Naive thymus-derived CD4-positive, alpha-beta T cell (primary cell): Measurements from ENCODE around the gene ABCC3. TPM values are rescaled to one million over a fixed set of nuclear protein-coding genes. Genes with fewer than 3 reads are reported as not detected.

Source experiments
- ATAC-seq: fragments of 150-1000 bp; cut with Tn5 transposase; 2 replicates; pipeline ENCODE4 v1.10.0; 2021; ENCODE audit warnings: mild to moderate bottlenecking, moderate library complexity
- CTCF ChIA-PET: fragments of 350-600 bp; sonication (Branson Sonifier 250); formaldehyde crosslinking; loops from one replicate; lab custom pipeline; 2021; ENCODE audit warnings: antibody characterized with exemption; lab: Charles Lee
- POLR2A ChIA-PET: fragments of 350-600 bp; sonication (Branson Sonifier 250); formaldehyde crosslinking; loops from one replicate; lab custom pipeline; 2021; ENCODE audit warnings: antibody characterized with exemption, inconsistent platforms; lab: Charles Lee
- DNase-seq, 9 donors: peaks; one replicate each; pipeline versions ENCODE4 v3.0.0 to v3.0.0-alpha.2; 2020 to 2022; ENCODE audit warnings: mixed read lengths in 1 of 9
- H3K27ac ChIP-seq: one replicate; pipeline ENCODE4 v1.7.0; 2013; ENCODE audit warnings: mild to moderate bottlenecking, low read depth, low read length, moderate library complexity
- H3K27me3 ChIP-seq, 2 donors: one replicate each; pipeline ENCODE4 v1.7.0; 2013; ENCODE audit warnings: low read length in 2 of 2, mild to moderate bottlenecking in 2 of 2, moderate library complexity in 2 of 2; ENCODE audit not compliant: control insufficient read depth in 2 of 2, insufficient read depth in 2 of 2
- H3K36me3 ChIP-seq, 3 experiments: 1 replicate in 2 of 3; 2 replicates in 1 of 3; pipeline ENCODE4 v1.7.0; 2013; ENCODE audit warnings: low read length in 3 of 3, mild to moderate bottlenecking in 3 of 3, moderate library complexity in 1 of 3; ENCODE audit not compliant: insufficient read depth in 3 of 3, control insufficient read depth in 2 of 3
- H3K4me1 ChIP-seq, 2 donors: one replicate each; pipeline ENCODE4 v1.7.0; 2013; ENCODE audit warnings: low read length in 2 of 2, mild to moderate bottlenecking in 2 of 2, moderate library complexity in 1 of 2; ENCODE audit not compliant: control insufficient read depth in 2 of 2, insufficient read depth in 2 of 2
- H3K4me3 ChIP-seq: 2 replicates; pipeline ENCODE4 v1.7.0; 2013; ENCODE audit warnings: mild to moderate bottlenecking, low read length
- H3K9me3 ChIP-seq, 3 experiments: 1 replicate in 2 of 3; 2 replicates in 1 of 3; pipeline ENCODE4 v1.7.0; 2013; ENCODE audit warnings: low read length in 3 of 3; ENCODE audit not compliant: control insufficient read depth in 2 of 3
- H3K27ac Mint-ChIP-seq, 9 donors: one replicate each; pipeline ENCODE4 v1.8.0; 2020 to 2022; ENCODE audit warnings: mixed read lengths in 9 of 9, mild to moderate bottlenecking in 8 of 9, moderate library complexity in 5 of 9, inconsistent platforms in 2 of 9
- H3K27me3 Mint-ChIP-seq, 5 donors: one replicate each; pipeline ENCODE4 v1.8.0; 2021 to 2022; ENCODE audit warnings: mixed read lengths in 5 of 5, mild to moderate bottlenecking in 1 of 5
- H3K36me3 Mint-ChIP-seq, 5 donors: one replicate each; pipeline ENCODE4 v1.8.0; 2020 to 2022; ENCODE audit warnings: mixed read lengths in 5 of 5, mild to moderate bottlenecking in 3 of 5, inconsistent platforms in 1 of 5
- H3K4me1 Mint-ChIP-seq, 7 donors: one replicate each; pipeline ENCODE4 v1.8.0; 2020 to 2022; ENCODE audit warnings: mixed read lengths in 7 of 7, mild to moderate bottlenecking in 3 of 7, inconsistent platforms in 1 of 7
- H3K4me3 Mint-ChIP-seq, 10 donors: one replicate each; pipeline ENCODE4 v1.8.0; 2020 to 2022; ENCODE audit warnings: mild to moderate bottlenecking in 10 of 10, mixed read lengths in 10 of 10, moderate library complexity in 6 of 10, inconsistent platforms in 2 of 10
- H3K9me3 Mint-ChIP-seq, 11 donors: one replicate each; pipeline ENCODE4 v1.8.0; 2020 to 2022; ENCODE audit warnings: mixed read lengths in 11 of 11, mild to moderate bottlenecking in 4 of 11, inconsistent platforms in 1 of 11, moderate library complexity in 1 of 11
- intact Hi-C, 2 donors: fragments of 100-400 bp; cut with micrococcal nuclease; formaldehyde crosslinking; loops; one replicate each; pipeline ENCODE4 v1.15.1; 2023
- polyA plus RNA-seq, 2 donors: library from polyadenylated mRNA; unstranded; fragments of 300-500 nt; fragmentation: Illumina TruSeq; gene quantifications; one replicate each; pipeline ENCODE4 v1.2.3, GENCODE V29; 2021
- total RNA-seq, 6 experiments: library from RNA in 5 of 6; stranded (reverse) in 5 of 6; gene quantifications; 1 replicate in 5 of 6; 2 replicates in 1 of 6; pipeline ENCODE4 v1.2.3 and lab custom pipeline; 2021 to 2026

The ABCC3 gene
- total and polyA plus RNA-seq, 7 experiments from 2014 or later = 0.68 to 22.4 (median 1.3) TPM; not detected in 3

DNA sequence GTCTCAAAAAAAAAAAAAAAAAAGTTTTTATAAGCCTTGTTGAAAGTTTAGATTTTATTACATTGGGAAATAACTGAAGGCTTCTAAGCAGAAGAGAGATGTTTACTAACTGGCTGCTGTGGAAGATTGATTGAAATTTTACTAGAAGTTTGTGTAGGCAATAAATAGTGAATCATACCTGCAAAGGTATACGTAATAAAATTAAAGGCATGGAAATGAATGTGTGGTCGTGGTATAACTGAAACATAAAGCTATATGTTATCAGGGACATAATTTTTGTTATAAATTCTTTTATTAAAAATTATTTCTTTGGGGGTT, 93.4 kb downstream of the ABCC3 start:
- no peaks in the 10 kb centered on the region for H3K9me3 Mint-ChIP-seq
- DNase-seq (no peak), ATAC-seq (no peak)
- no peak overlapping the region for H3K27ac ChIP-seq
- ChIA-PET CTCF (interaction anchor here (0.7 kb wide), 1 partner anchor 33 kb away, joined by 3 read pairs; no protein-coding TSS in a partner anchor), POLR2A (interaction anchor here (0.6 kb wide), 1 partner anchor 21 kb away, joined by 4 read pairs; no protein-coding TSS in a partner anchor)
- H3K36me3 Mint-ChIP-seq = peaks cover 0 to 9% (median 6%) of the 10 kb centered on the region in 5 donors
- intact Hi-C loops = no loop called here
- peaks cover 0 to 4% (median 2%) of the 10 kb centered on the region in 3 experiments for H3K36me3 ChIP-seq
- H3K4me1 Mint-ChIP-seq = peaks cover 38 to 87% (median 67%) of the 10 kb centered on the region in 7 donors
- H3K4me3 Mint-ChIP-seq = peak overlapping the region in 5 of 10 donors; percentile 40 to 69 (median 51)
- no peaks in the 10 kb centered on the region for H3K9me3 ChIP-seq
- H3K4me3 ChIP-seq = no peak overlapping the region
- peak overlapping the region in 1 of 9 donors; percentile 33 for H3K27ac Mint-ChIP-seq
- no peaks in the 10 kb centered on the region for H3K27me3 ChIP-seq
- peaks cover 53 to 60% of the 10 kb centered on the region in 2 donors for H3K4me1 ChIP-seq
- H3K27me3 Mint-ChIP-seq = no peaks in the 10 kb centered on the region

DNA sequence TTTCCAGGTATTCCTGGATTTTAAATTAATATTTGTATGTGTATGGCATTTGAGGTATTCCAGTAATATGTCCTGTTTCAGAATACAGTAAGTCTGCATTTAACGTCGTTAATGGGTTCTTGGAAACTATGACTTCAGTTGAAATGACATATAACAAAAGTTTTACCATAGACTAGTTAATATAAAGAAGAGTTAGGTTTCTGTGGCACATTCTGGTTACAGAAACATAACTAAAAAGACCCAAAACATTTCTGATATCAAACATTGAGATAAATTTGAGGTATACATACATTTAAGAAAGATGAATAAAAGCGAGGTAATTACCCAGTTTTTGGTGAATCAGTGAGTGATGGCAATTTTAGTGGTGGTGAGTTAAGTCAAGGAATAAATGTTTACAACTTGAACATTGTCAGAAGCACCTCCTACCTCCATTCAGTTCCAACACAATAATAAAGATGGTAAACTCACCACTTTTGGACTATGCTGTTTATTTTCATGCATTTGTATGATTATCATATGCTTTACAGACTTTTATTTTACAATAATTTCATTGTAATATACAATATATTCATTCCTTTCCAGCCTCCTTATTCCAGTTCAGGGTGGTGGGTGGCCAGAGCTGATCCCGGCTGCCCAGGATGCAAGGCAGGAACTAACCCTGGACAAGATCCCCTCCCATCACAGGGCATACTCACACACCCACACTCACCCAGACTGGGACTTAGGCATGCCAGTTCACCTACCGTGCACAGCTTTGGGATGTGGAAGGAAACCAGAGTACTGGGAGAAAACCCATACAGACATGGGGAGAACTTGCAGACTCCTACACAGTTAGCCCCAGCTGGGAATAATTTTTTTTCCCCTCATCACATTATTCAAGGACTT, 94.4 kb downstream of the ABCC3 start:
- Histone ChIP-seq H3K9me3 (no peaks in the 10 kb centered on the region), H3K4me1 (peaks cover 47 to 50% of the 10 kb centered on the region in 2 donors), H3K4me3 (no peak overlapping the region), H3K27me3 (no peaks in the 10 kb centered on the region), H3K36me3 (peaks cover 0 to 4% (median 2%) of the 10 kb centered on the region in 3 experiments), H3K27ac (no peak overlapping the region)
- Mint-ChIP-seq H3K4me1 (peaks cover 35 to 85% (median 65%) of the 10 kb centered on the region in 7 donors), H3K27ac (peak overlapping the region in 2 of 9 donors; percentile 64 to 67), H3K36me3 (peaks cover 0 to 9% (median 6%) of the 10 kb centered on the region in 5 donors), H3K4me3 (peak overlapping the region in 9 of 10 donors; percentile 9 to 57 (median 20)), H3K9me3 (no peaks in the 10 kb centered on the region), H3K27me3 (no peaks in the 10 kb centered on the region)
- ATAC-seq = peak; percentile 17
- intact Hi-C loops = no loop called here
- ChIA-PET CTCF (no interaction called here), POLR2A (no interaction called here)
- no peak for DNase-seq

DNA sequence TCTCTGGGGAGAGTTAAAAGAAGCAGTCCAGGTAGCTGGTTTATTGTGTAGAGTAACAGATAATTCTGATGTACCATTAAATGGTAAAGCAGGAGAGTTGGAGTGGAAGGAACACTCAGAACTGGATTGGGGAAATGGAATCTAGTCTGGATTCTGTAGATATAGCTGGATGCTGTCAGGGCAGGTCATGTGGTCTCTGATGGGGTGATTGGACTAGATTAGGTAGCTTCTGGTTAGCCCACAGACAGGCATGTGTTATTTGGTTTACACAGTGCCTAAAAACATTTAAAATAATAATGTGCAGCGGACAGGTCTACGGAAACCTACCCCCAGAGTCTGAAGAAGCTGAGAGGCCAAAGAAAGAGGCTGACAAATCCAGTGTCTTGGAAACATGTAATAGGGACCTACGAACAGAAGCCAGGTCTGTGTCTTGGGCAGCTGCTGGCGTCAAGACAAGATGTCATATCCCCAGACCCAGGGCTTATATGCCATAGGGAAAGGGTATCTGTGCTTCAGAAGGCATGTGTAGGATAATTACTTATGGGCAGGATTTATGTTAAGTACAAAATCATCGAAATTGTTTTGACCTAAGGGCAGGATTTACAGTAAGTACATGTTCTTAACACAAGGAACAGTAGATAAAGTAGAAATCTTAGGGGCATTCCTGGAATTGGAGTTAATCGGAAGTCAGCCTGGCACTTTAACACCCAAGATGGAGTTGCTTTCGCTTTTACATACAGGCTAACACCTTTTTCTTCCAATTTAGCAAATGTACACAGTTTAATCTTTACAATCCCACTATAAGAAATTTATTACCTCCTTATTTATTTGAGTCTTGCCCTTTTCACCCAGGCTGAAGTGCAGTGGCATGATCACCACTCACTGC, 97.1 kb downstream of the ABCC3 start:
- DNase-seq (no peak), ATAC-seq (peak; percentile 36)
- intact Hi-C loops = no loop called here
- Histone ChIP-seq H3K4me3 (no peak overlapping the region), H3K27ac (no peak overlapping the region), H3K4me1 (peaks cover 33 to 40% of the 10 kb centered on the region in 2 donors), H3K27me3 (no peaks in the 10 kb centered on the region), H3K9me3 (no peaks in the 10 kb centered on the region), H3K36me3 (peaks cover 0 to 4% (median 2%) of the 10 kb centered on the region in 3 experiments)
- POLR2A ChIA-PET = interaction anchor here (1.1 kb wide), 1 partner anchor 11 kb away, joined by 4 read pairs; no protein-coding TSS in a partner anchor
- peak overlapping the region in 6 of 10 donors; percentile 7 to 61 (median 16) for H3K4me3 Mint-ChIP-seq
- no peaks in the 10 kb centered on the region for H3K9me3 Mint-ChIP-seq
- no peaks in the 10 kb centered on the region for H3K27me3 Mint-ChIP-seq
- H3K36me3 Mint-ChIP-seq = peaks cover 0 to 9% (median 6%) of the 10 kb centered on the region in 5 donors
- peak overlapping the region in 7 of 9 donors; percentile 20 to 68 (median 39) for H3K27ac Mint-ChIP-seq
- H3K4me1 Mint-ChIP-seq = peaks cover 43 to 90% (median 71%) of the 10 kb centered on the region in 7 donors
- CTCF ChIA-PET = no interaction called here

DNA sequence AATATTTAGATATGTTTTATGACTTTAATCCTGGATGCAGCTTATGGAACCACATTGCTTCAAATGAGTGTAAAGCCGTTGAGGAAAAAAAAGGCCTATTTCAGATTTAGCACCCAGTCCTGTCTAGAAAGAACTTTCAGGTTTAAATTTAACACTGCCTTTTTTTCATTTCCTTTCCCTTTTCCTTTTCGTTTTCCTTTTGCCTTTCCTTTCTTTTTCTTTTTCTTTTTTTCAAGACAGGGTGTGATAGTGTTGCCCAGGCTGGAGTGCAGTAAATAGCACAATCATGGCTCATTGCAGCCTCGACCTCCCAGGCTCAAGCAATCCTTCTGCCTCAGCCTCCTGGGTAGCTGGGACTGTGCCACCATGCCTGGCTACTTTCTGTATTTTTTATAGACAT, 100.6 kb downstream of the ABCC3 start:
- peaks cover 0 to 28% (median 16%) of the 10 kb centered on the region in 5 donors for H3K36me3 Mint-ChIP-seq
- H3K27ac ChIP-seq = no peak overlapping the region
- DNase-seq (no peak), ATAC-seq (no peak)
- peak overlapping the region in 6 of 9 donors; percentile 14 to 89 (median 54) for H3K27ac Mint-ChIP-seq
- H3K4me1 ChIP-seq = peaks cover 12 to 20% of the 10 kb centered on the region in 2 donors
- CTCF ChIA-PET = no interaction called here
- no peaks in the 10 kb centered on the region for H3K27me3 ChIP-seq
- H3K9me3 ChIP-seq = no peaks in the 10 kb centered on the region
- peak overlapping the region in 3 of 10 donors; percentile 4 to 33 (median 29) for H3K4me3 Mint-ChIP-seq
- H3K36me3 ChIP-seq = peaks cover 0 to 30% (median 3%) of the 10 kb centered on the region in 3 experiments
- H3K4me1 Mint-ChIP-seq = peaks cover 39 to 82% (median 62%) of the 10 kb centered on the region in 7 donors
- intact Hi-C loops = no loop called here
- no peak overlapping the region for H3K4me3 ChIP-seq
- no peaks in the 10 kb centered on the region for H3K9me3 Mint-ChIP-seq
- no peaks in the 10 kb centered on the region for H3K27me3 Mint-ChIP-seq
- POLR2A ChIA-PET = interaction anchor here (1.9 kb wide), 1 partner anchor 14 kb away, joined by 5 read pairs; no protein-coding TSS in a partner anchor

DNA sequence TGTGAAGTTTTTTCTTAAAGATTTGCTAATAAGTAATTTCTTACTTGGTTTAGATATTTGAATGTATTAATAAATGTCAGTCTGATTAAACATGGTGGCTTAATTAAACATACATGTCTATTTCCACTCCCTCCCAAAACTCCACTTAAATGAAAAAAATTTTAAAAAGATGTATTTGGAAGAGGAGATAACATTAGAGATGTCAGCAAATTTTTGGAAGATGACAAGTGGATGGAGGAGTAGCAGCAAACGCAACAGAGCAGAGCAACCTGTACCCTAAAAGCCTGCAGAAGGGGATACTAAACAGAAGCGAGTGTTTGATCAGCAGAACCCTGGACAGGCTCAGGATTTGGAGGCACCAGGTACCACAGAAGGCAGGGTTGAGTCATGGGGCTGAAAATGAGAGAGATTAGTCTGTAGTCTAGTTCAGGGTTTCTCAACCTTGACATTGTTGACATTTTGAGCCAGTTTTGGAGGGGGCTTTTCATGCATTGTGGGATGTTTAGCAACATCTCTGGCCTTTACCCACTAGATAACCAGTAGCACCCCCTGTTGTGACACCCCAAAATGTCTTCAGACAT, 102.5 kb downstream of the ABCC3 start:
- H3K4me3 ChIP-seq = no peak overlapping the region
- ChIA-PET CTCF (no interaction called here), POLR2A (no interaction called here)
- peaks cover 0 to 45% (median 21%) of the 10 kb centered on the region in 5 donors for H3K36me3 Mint-ChIP-seq
- H3K9me3 ChIP-seq = no peaks in the 10 kb centered on the region
- H3K27ac ChIP-seq = no peak overlapping the region
- no peaks in the 10 kb centered on the region for H3K27me3 ChIP-seq
- peaks cover 5 to 8% of the 10 kb centered on the region in 2 donors for H3K4me1 ChIP-seq
- no peak for DNase-seq
- H3K27me3 Mint-ChIP-seq = no peaks in the 10 kb centered on the region
- ATAC-seq = no peak
- H3K36me3 ChIP-seq = peaks cover 10 to 49% (median 11%) of the 10 kb centered on the region in 3 experiments
- H3K4me1 Mint-ChIP-seq = peaks cover 28 to 63% (median 47%) of the 10 kb centered on the region in 7 donors
- intact Hi-C loops = loop anchor here in 1 of 2 donors (2.0 kb wide), 1 partner anchor 16 kb away; no protein-coding TSS in a partner anchor
- no peaks in the 10 kb centered on the region for H3K9me3 Mint-ChIP-seq
- peak overlapping the region in 6 of 9 donors; percentile 2 to 82 (median 54) for H3K27ac Mint-ChIP-seq
- H3K4me3 Mint-ChIP-seq = no peak overlapping the region

DNA sequence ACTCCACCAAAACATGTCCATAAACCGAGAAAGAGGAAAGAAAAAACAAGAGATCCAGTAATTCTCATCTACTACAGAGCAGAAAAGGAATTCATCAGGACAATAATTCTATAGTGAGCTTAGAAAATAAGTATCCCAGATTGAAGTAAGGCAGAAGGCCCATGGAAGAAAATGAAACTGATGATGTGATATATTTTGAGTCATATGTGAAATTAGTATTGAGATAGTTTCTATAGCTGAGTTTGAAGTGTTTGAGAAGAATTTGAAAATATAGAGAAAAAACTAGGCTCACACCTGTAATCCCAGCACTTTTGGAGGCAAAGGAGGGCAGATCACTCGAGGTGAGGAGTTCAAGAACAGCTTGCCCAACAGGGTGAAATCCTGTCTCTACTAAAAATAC, 104.4 kb downstream of the ABCC3 start:
- ATAC-seq (no peak), DNase-seq (no peak)
- intact Hi-C loops = no loop called here
- peaks cover 22 to 68% (median 24%) of the 10 kb centered on the region in 3 experiments for H3K36me3 ChIP-seq
- peaks cover 21 to 48% (median 40%) of the 10 kb centered on the region in 7 donors for H3K4me1 Mint-ChIP-seq
- peaks cover 0 to 57% (median 31%) of the 10 kb centered on the region in 5 donors for H3K36me3 Mint-ChIP-seq
- peaks cover 0 to 5% of the 10 kb centered on the region in 2 donors for H3K4me1 ChIP-seq
- CTCF ChIA-PET = no interaction called here
- no peaks in the 10 kb centered on the region for H3K9me3 ChIP-seq
- no peak overlapping the region for H3K27ac ChIP-seq
- H3K4me3 ChIP-seq = no peak overlapping the region
- H3K27me3 ChIP-seq = no peaks in the 10 kb centered on the region
- H3K9me3 Mint-ChIP-seq = no peaks in the 10 kb centered on the region
- no peaks in the 10 kb centered on the region for H3K27me3 Mint-ChIP-seq
- POLR2A ChIA-PET = no interaction called here
- H3K27ac Mint-ChIP-seq = peak overlapping the region in 7 of 9 donors; percentile 21 to 61 (median 38)
- no peak overlapping the region for H3K4me3 Mint-ChIP-seq
